Endometrial microvascular endothelial cells (primary cell): ENCODE data around the gene SMC6. TPM values are rescaled to one million over a fixed set of nuclear protein-coding genes. Genes with fewer than 3 reads are reported as not detected.

Source experiments
- in situ Hi-C: cut with HindIII; loops from 2 replicates; pipeline ENCODE4 v1.10.0; 2017; ENCODE audit warnings: low sequenced_read_pairs, low pct_unique_long_range_greater_than_20kb; ENCODE audit errors: inconsistent ontology term
- total RNA-seq: library from RNA; depleted of rRNA; stranded (reverse); fragments of >200 nt; gene quantifications from one replicate; pipeline ENCODE4 v1.2.3, GENCODE V29; 2015; ENCODE audit errors: inconsistent ontology term

Gene SMC6
- total RNA-seq, 1 donor from 2014 or later, result 17.2 TPM

GRCh38 chr2:17772532-17772931, 18.9 kb upstream of the SMC6 start:
- in situ Hi-C loops, result no loop called here

DNA sequence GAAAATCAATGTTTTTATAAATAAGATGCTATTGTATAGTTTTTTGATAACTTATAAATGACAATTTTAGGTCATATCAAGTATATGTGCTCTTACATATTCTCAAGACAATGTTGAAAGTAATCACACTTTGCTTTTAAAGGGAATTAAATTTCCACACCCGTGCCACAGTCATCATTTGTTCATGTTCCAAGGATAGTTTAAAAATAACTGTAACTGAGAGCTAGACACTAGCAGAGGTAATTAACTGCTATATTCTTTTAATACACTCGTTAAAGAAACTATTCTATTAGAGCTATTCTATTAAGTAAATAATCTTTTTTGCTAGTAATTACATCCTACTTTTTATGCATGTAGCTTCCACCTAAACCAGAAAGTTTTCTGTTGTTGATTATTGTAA, 18.3 kb upstream of the SMC6 start:
- in situ Hi-C loops, result no loop called here

DNA sequence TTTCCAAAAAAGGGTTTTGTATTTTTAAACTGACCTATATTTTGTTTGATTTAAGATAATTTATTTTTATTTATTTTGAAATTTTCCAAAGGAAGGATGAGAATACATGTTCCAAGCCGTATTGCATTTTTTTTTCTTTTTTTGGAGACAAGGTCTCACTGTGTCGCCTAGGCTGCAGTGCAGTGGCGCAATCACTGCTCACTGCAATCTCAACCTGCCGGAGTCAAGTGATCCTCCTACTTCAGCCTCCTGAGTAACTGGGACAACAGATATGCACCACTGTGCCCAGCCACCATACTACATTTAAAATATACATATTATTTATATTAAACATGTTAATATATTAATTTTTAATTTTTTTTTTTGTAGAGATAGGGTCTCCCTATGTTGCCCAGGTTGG, 15.3 kb upstream of the SMC6 start:
- in situ Hi-C loops, result no loop called here

- in situ Hi-C loops, result no loop called here
Observed at GRCh38 chr2:17765398-17765797, 11.8 kb upstream of the SMC6 start.

DNA sequence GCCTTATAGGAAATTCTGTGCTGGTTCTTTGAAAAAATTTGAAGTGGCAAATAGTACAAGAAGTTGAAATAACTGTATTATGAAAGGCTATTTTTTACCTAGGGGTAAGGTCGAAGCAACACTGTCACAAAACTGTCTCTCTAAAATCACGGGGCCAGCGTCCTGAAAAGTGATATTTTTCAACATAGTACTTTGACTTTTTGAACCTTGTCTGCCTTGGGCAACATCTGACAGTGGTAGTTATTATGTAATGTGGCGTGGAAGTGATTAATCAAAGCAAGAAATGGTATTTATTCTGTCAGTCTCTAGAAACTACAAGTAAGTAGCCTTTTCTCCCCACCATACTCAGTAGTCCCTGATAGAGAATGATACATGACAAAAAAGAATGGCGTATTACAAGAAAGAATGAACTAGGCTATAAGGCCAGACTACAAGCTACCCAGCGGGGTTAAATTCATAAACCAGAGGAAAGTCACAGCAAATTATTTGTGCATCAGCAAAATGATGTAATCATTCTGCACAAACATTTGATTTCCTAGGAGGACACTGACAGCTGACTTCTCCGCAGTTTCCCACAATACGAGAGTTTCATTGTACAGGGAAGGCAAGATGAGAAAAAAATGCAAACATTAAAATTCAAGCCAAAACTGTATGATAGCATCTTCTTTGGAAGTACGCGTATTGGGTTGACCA, 10.2 kb upstream of the SMC6 start:
- in situ Hi-C loops, result no loop called here

DNA sequence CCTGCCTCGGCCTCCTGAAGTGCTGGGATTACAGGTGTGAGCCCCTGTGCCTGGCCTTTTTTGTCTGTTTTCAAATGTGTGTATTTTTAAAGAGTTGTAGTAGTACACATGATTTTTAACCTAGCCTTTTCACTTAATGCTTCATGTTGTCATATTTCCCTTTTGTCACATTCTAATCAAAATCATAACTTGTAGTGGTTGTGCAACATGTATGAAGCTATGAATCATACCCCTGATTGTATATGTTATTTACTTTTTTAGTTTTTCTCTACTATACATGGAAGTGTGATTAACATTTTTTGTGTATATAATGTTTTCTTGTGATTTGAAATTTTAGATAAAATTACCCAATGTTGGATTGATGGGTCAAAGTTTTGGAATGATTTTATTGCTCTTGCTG, 8.8 kb upstream of the SMC6 start:
- in situ Hi-C loops, result no loop called here

DNA sequence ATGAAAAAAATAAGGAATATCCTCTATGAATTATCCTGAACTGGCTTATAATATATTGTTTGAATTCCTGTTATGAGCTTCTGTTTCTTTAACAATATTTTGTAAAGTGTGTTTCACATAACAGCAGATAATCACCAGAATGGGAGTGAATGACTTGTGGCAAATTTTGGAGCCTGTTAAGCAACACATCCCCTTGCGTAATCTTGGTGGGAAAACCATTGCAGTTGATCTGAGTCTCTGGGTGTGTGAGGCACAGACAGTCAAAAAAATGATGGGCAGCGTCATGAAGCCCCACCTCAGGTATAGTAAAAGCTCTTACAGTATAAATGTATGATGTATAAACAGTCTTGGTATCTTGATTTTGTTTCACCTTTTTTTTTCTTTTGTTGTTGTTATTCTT, 6.2 kb upstream of the SMC6 start:
- in situ Hi-C loops, result no loop called here

- in situ Hi-C loops, result no loop called here
Observed at GRCh38 chr2:17758118-17758517, 4.5 kb upstream of the SMC6 start.

GRCh38 chr2:17757321-17757720, 3.7 kb upstream of the SMC6 start:
- in situ Hi-C loops, result no loop called here

DNA sequence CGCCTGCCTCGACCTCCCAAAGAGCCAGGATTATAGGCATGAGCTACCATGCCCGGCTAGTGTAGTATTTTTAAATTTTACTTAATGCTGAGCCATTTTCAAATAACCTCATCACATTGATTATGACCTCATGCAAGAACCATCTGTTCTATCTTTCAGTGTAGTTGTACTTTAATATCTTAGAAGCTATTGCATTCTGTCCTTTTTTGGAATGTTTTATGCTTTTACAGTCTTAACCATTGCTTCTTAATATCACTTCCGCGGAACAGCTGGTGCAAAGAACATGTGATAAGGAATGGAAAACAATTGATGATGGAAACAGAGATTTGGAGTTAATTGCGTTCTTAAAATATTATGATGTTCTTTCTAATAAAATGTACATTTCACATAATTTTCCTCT, 3.1 kb upstream of the SMC6 start:
- in situ Hi-C loops, result no loop called here

GRCh38 chr2:17754773-17755425, 1.3 kb upstream of the SMC6 start:
- in situ Hi-C loops, result no loop called here

GRCh38 chr2:17752892-17753802, 463 bp downstream of the SMC6 start:
- in situ Hi-C loops, result no loop called here

DNA sequence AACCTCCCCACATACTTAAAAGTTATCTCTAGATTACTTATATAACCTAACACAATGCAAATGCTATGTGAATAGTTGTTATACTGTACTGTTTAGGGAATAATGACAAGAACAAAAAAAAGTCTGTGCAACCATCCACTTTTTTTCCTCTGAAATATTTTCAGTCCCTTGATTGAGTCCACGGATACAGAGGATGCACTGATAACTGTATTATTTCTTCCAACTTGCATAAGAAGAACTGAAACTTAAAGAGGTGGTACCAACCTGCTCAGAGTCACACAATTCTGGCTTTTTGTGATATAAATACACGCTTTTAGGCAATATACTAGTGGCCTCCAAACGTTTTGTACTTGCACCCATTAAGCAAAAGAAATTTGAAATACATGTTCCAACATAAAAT, 1.4 kb downstream of the SMC6 start:
- in situ Hi-C loops, result no loop called here

GRCh38 chr2:17749753-17750438, 3.7 kb downstream of the SMC6 start:
- in situ Hi-C loops, result no loop called here

- in situ Hi-C loops, result no loop called here
Observed at GRCh38 chr2:17748745-17749144, 4.9 kb downstream of the SMC6 start.

DNA sequence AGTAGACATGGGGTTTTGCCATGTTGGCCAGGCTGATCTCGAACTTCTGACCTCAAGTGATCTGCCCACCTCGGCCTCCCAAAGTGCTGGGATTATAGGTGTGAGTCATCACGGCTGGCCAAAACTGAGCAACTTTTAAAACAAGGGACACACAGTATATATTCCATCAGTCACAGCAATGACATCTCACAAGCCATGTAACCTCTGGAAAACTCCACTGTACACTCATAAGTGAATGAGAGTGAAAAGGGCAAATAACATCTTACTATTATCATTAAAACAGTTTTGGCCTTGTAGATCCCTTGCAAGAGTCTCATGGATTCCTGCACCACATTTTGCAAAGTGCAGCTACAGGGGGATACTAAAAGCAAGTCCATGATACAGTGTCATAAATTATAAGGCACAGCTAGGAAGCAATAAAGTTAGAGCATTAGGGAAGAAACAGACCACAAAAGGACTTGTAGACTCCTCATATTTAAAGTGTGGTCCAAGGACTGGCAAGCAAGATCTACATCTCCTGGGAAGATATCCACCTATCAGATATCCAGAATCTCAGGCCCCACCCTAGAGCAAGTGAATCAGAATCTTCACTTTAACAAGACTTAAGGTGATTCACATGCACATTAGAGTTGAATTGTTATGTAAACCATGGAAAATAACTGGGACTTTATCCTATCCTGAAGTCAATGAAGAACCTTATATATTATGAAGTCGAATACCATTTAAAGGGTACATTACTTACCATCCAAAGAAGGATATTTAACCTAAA, 5.7 kb downstream of the SMC6 start:
- in situ Hi-C loops, result no loop called here

DNA sequence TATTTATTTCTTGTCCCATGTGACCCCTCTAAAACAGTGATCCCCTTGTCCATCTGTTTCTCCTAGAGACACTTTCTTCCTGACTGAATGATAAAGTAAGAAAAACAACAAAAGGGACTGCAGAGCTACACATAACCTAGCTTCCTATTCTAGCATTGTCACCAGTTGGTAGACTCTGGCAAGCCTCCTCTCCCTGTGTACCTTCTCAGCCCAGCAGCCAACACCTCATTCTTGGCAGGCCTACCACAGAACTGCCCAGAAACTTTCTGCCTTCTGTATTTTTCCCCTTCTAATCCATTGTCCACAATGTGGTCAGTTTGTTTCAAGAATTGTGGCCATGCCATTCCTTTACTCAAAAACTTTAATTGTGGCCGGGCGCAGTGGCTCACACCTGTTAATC, 13.4 kb downstream of the SMC6 start:
- in situ Hi-C loops, result no loop called here

DNA sequence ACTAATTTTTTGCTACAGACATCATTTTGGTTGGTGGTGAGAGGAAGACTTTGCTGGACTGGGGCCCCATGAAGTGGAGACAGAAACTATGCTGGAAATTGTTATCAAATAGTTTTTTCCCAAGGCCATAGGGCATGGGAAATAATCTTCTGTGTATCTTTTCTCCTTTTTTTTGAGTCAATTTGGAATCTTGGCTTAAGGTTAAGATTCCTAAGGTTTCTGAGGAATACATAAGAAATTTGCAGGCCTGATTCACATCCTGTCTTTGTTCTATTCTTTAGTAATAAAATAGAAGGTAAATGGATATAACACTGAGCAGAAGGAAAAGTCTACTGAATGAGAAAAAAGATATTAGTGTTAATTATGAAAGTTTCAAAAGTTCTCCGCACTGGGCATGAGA, 16.6 kb downstream of the SMC6 start:
- in situ Hi-C loops, result no loop called here

- in situ Hi-C loops, result no loop called here
Observed at GRCh38 chr2:17735864-17736263, 17.7 kb downstream of the SMC6 start.
